SH-SY5Y (cell line): ENCODE results near the gene GDF10.

Experiments
- GATA2 ChIP-seq: IDR thresholded peaks from 2 replicates; pipeline ENCODE4 v1.6.1; 2011; ENCODE audit warnings: mild to moderate bottlenecking, low read depth, low read length
- GATA3 ChIP-seq: IDR thresholded peaks from 2 replicates; pipeline ENCODE4 v1.6.1; 2011; ENCODE audit warnings: low read depth, mild to moderate bottlenecking, low read length, moderate library complexity

GRCh38 chr10:47320812-47321211 is 20.8 kb downstream of the GDF10 start:
- no peak for TF ChIP-seq GATA3
- TF ChIP-seq GATA2: no peak
